ENCODE results near the gene WSCD2.

GRCh38 chr12:108119126-108119973 lies 9.7 kb upstream of the WSCD2 start:
- no peak for TF ChIP-seq CTCF (IDR thresholded peaks at IDR 0.05)
- no peak for TF ChIP-seq POLR2AphosphoS5 (IDR thresholded peaks at IDR 0.05)
